ENCODE data around the gene AHCYL1. TPM values are rescaled to one million over a fixed set of nuclear protein-coding genes. Genes with fewer than 3 reads are reported as not detected.

AHCYL1 gene
- total and polyA plus RNA-seq, 2 donors (not counting 3 experiments of a cell fraction or from before 2014, with no cell fraction given), result 49.2 to 74.2 TPM

- Histone ChIP-seq H3K79me2 (ENCODE audit: control insufficient read depth, insufficient read depth, low read length) (peaks cover 54% of the 10 kb centered on the region), H3K4me1 (ENCODE audit: control insufficient read depth, extremely low read depth, insufficient read depth, low read length) (peaks cover 17% of the 10 kb centered on the region), H3K9me1 (replicated peaks; ENCODE audit: control insufficient read depth, extremely low read depth, insufficient read depth, low read length) (no peaks in the 10 kb centered on the region), H2AFZ (ENCODE audit: low read depth, low read length) (no peak overlapping the region), H3K27me3 (ENCODE audit: control insufficient read depth in 2 of 2, insufficient read depth in 2 of 2, low read length in 2 of 2) (no peaks in the 10 kb centered on the region), H3K36me3 (ENCODE audit: control insufficient read depth in 2 of 2, extremely low read depth in 1 of 2, insufficient read depth in 2 of 2, low read length in 2 of 2) (no peaks in the 10 kb centered on the region), H3K9me3 (replicated peaks; ENCODE audit: control insufficient read depth, insufficient read depth, low read length) (no peaks in the 10 kb centered on the region), H3K4me3 (replicated peaks in 1 of 3; ENCODE audit: insufficient read depth in 1 of 3, low read depth in 1 of 3, low read length in 3 of 3) (peak overlapping the region in 1 of 3 experiments; percentile 91), H3K27ac (ENCODE audit: insufficient read depth, low read depth, low read length) (no peak overlapping the region), H3K9ac (replicated peaks; ENCODE audit: extremely low read depth, insufficient read depth, low read length) (peak overlapping the region; percentile 97), H3K4me2 (ENCODE audit: insufficient read depth, low read length) (peak overlapping the region; percentile 98), H4K20me1 (replicated peaks; ENCODE audit: control insufficient read depth, extremely low read depth, insufficient read depth, low read length) (no peaks in the 10 kb centered on the region)
- intact Hi-C loops (cut with micrococcal nuclease) (no loop called here), dilution Hi-C loops (cut with MboI; ENCODE audit: extremely low pct_ligation_motif_present, low sequenced_read_pairs) (no loop called here)
- BruUV-seq (replicated peaks), result TSS peak; percentile 19
- ChIA-PET CTCF (interaction anchor here (2.3 to 12.5 kb wide), 7 partner anchors 24 to 441 kb away, joined by 14 to 807 read pairs (median 54); no protein-coding TSS in a partner anchor), POLR2A (interaction anchor here (2.8 kb wide), 1 partner anchor 210 kb away, joined by 16 read pairs; no protein-coding TSS in a partner anchor)
- DNase-seq (ENCODE audit: low read depth, low spot score), result no peak
- TF ChIP-seq POLR2A (IDR thresholded peaks at IDR 0.05; ENCODE audit: low read depth, low read length), result no peak
- TF ChIP-seq MAX (IDR thresholded peaks at IDR 0.05; ENCODE audit: insufficient read depth, insufficient read length), result no peak
- no peak for TF ChIP-seq MYC (IDR thresholded peaks at IDR 0.05; ENCODE audit: low read depth, low read length)
- TF ChIP-seq, protein P1, sequence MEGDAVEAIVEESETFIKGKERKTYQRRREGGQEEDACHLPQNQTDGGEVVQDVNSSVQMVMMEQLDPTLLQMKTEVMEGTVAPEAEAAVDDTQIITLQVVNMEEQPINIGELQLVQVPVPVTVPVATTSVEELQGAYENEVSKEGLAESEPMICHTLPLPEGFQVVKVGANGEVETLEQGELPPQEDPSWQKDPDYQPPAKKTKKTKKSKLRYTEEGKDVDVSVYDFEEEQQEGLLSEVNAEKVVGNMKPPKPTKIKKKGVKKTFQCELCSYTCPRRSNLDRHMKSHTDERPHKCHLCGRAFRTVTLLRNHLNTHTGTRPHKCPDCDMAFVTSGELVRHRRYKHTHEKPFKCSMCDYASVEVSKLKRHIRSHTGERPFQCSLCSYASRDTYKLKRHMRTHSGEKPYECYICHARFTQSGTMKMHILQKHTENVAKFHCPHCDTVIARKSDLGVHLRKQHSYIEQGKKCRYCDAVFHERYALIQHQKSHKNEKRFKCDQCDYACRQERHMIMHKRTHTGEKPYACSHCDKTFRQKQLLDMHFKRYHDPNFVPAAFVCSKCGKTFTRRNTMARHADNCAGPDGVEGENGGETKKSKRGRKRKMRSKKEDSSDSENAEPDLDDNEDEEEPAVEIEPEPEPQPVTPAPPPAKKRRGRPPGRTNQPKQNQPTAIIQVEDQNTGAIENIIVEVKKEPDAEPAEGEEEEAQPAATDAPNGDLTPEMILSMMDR (IDR thresholded peaks at IDR 0.05; ENCODE audit: extremely low read depth in 1 of 2, insufficient read depth in 1 of 2, low read depth in 1 of 2, low read length in 2 of 2), result no peak
- TF ChIP-seq EZH2 (IDR thresholded peaks at IDR 0.05; ENCODE audit: borderline replicate concordance, low read depth, low read length, severe bottlenecking), result no peak
- FAIRE-seq, result peak; percentile 53
Observed at GRCh38 chr1:109986054-109986444, 1.5 kb downstream of the AHCYL1 start.
